ENCODE results near the gene PPAN. TPM values are rescaled to one million over a fixed set of nuclear protein-coding genes. Genes with fewer than 3 reads are reported as not detected.

The PPAN gene
- polyA plus RNA-seq, 1 donor (not counting 4 experiments of a cell fraction or from before 2014, with no cell fraction given), result 32.3 TPM

DNA sequence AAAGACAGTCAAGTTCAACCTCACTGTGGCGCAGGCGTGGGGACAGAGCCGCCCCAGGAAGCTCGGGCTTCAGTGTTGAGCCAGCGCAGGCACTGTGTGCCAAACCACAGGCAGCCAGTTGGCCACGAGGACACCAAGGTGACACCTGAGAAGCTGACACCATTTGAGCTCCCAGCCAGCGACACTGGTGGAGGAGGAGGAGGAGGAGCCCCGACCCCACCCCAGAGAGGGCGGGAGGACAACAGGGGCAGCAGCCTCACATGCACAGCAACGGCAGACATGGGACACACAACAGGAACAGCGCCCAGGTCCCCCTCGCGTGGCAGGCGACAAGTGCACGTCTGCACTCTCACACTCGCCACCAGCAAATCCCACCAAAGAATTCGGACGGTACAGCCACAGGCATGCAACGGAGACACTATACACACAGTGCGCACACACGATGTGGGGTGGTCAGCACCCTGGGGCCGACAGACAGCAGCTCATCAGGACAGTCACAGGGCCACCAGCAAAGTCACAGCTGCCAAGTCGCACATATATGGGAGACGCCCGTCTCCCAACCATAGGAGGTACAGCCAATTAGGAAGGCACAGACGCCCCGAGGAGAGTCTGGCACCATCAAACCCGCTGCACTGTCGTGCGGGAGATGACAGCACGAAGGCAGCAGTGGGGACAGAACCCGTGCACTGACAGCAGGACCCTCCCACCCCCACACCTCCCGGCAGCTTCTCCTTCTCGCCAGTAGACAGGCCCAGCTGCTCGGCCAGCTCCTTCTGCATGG lies 10.1 kb downstream of the PPAN start:
- H4K20me1 ChIP-seq (ENCODE audit: control insufficient read depth, extremely low read depth, insufficient read depth, low read length), result peaks cover 13% of the 10 kb centered on the region
- dilution Hi-C loops (cut with MboI; ENCODE audit: extremely low pct_ligation_motif_present, low sequenced_read_pairs), result no loop called here
- FAIRE-seq (no peak), DNase-seq (ENCODE audit: low read depth, low spot score) (no peak)
- H3K4me1 ChIP-seq (ENCODE audit: control insufficient read depth, extremely low read depth, insufficient read depth, low read length), result peaks cover 16% of the 10 kb centered on the region
- H3K27me3 ChIP-seq (ENCODE audit: control insufficient read depth, extremely low read depth, insufficient read depth, low read length), result no peaks in the 10 kb centered on the region
- H3K9ac ChIP-seq (ENCODE audit: control insufficient read depth, extremely low read depth, insufficient read depth, low read length), result no peak overlapping the region
- H3K4me3 ChIP-seq (ENCODE audit: control insufficient read depth in 2 of 3, extremely low read depth in 1 of 3, insufficient read depth in 2 of 3, low read depth in 1 of 3, low read length in 3 of 3), result no peak overlapping the region
- H3K79me2 ChIP-seq (ENCODE audit: control insufficient read depth, insufficient read depth, low read length), result peaks cover 28% of the 10 kb centered on the region
- H3K4me2 ChIP-seq (ENCODE audit: control insufficient read depth, extremely low read depth, insufficient read depth, low read depth, low read length), result no peak overlapping the region
- no peak overlapping the region for H2AFZ ChIP-seq (ENCODE audit: control insufficient read depth, low read length)
- H3K36me3 ChIP-seq (ENCODE audit: control insufficient read depth in 2 of 2, extremely low read depth in 1 of 2, insufficient read depth in 2 of 2, low read length in 2 of 2), result peaks cover 28 to 34% of the 10 kb centered on the region in 2 experiments
- H3K9me3 ChIP-seq (ENCODE audit: control insufficient read depth, low read depth, low read length), result no peaks in the 10 kb centered on the region
- H3K27ac ChIP-seq (ENCODE audit: control insufficient read depth, insufficient read depth, low read length), result no peak overlapping the region
- TF ChIP-seq, protein P1, sequence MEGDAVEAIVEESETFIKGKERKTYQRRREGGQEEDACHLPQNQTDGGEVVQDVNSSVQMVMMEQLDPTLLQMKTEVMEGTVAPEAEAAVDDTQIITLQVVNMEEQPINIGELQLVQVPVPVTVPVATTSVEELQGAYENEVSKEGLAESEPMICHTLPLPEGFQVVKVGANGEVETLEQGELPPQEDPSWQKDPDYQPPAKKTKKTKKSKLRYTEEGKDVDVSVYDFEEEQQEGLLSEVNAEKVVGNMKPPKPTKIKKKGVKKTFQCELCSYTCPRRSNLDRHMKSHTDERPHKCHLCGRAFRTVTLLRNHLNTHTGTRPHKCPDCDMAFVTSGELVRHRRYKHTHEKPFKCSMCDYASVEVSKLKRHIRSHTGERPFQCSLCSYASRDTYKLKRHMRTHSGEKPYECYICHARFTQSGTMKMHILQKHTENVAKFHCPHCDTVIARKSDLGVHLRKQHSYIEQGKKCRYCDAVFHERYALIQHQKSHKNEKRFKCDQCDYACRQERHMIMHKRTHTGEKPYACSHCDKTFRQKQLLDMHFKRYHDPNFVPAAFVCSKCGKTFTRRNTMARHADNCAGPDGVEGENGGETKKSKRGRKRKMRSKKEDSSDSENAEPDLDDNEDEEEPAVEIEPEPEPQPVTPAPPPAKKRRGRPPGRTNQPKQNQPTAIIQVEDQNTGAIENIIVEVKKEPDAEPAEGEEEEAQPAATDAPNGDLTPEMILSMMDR (optimal IDR thresholded peaks at IDR 0.05 in 1 of 3, IDR thresholded peaks at IDR 0.05 in 1 of 3, conservative IDR thresholded peaks at IDR 0.05 in 1 of 3; ENCODE audit: extremely low read depth in 1 of 3, insufficient read depth in 2 of 3, low read length in 3 of 3), result no peak
- H3K9me1 ChIP-seq (ENCODE audit: control insufficient read depth, extremely low read depth, insufficient read depth, low read length), result no peaks in the 10 kb centered on the region

DNA sequence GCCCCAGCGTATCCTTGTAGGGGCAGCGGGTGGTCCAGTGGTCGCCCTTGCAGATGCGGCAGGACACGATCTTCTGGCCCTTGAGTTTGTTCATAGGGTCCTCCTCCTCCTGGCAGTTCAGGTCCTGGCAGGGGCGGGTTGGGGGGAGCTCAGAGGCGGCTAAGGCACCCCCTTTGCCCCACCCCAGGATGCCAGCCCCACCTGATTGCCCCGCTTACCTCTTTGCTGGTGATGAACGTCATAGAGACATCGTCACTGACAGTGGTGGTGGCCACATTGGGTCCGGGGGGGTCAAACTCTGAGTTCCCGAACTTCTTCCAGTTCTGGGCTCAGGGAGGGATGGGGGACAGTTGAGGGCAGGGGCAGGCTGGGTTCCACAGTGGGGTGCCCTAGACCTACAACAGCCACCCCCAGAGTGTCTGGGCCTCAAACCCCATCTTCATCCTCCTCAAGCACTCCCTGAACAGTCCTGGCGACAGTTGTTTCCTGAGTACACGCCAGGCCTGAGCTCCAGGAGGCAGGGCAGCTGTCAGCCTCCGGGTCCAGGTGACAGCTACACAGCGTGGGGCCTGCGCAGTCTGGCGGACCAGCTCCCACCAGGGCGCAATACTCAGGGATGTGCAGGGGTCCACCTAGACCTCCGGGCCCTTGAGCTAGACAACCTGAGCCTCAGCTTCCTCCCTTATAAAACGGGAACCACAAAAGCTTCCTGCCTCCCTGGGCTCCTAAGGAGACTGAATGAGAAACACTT lies 10.9 kb downstream of the PPAN start:
- peaks cover 28 to 31% of the 10 kb centered on the region in 2 experiments for H3K36me3 ChIP-seq (ENCODE audit: control insufficient read depth in 2 of 2, extremely low read depth in 1 of 2, insufficient read depth in 2 of 2, low read length in 2 of 2)
- no peak for TF ChIP-seq EZH2 (IDR thresholded peaks at IDR 0.05; ENCODE audit: low read length)
- TF ChIP-seq, protein P1 (optimal IDR thresholded peaks at IDR 0.05 in 1 of 3, IDR thresholded peaks at IDR 0.05 in 1 of 3, conservative IDR thresholded peaks at IDR 0.05 in 1 of 3; ENCODE audit: extremely low read depth in 1 of 3, insufficient read depth in 2 of 3, low read length in 3 of 3), result no peak

More for the DNA sequence above, 10.9 kb downstream of the PPAN start:
- Histone ChIP-seq H3K9me1 (ENCODE audit: control insufficient read depth, extremely low read depth, insufficient read depth, low read length) (no peaks in the 10 kb centered on the region), H3K27me3 (ENCODE audit: control insufficient read depth, extremely low read depth, insufficient read depth, low read length) (no peaks in the 10 kb centered on the region), H3K4me3 (ENCODE audit: control insufficient read depth in 2 of 3, extremely low read depth in 1 of 3, insufficient read depth in 2 of 3, low read depth in 1 of 3, low read length in 3 of 3) (no peak overlapping the region), H3K4me2 (ENCODE audit: control insufficient read depth, extremely low read depth, insufficient read depth, low read depth, low read length) (no peak overlapping the region), H4K20me1 (ENCODE audit: control insufficient read depth, extremely low read depth, insufficient read depth, low read length) (peaks cover 13% of the 10 kb centered on the region), H3K79me2 (ENCODE audit: control insufficient read depth, insufficient read depth, low read length) (peaks cover 28% of the 10 kb centered on the region), H2AFZ (ENCODE audit: control insufficient read depth, low read length) (no peak overlapping the region), H3K9me3 (ENCODE audit: control insufficient read depth, low read depth, low read length) (no peaks in the 10 kb centered on the region), H3K27ac (ENCODE audit: control insufficient read depth, insufficient read depth, low read length) (no peak overlapping the region), H3K9ac (ENCODE audit: control insufficient read depth, extremely low read depth, insufficient read depth, low read length) (no peak overlapping the region), H3K4me1 (ENCODE audit: control insufficient read depth, extremely low read depth, insufficient read depth, low read length) (peaks cover 16% of the 10 kb centered on the region)
- DNase-seq (ENCODE audit: low read depth, low spot score) (no peak), FAIRE-seq (no peak)
- dilution Hi-C loops (cut with MboI; ENCODE audit: extremely low pct_ligation_motif_present, low sequenced_read_pairs), result no loop called here
